HL-60 (cell line): ENCODE data around the gene EXOC4.

Experiments
- CTCF ChIP-seq: IDR thresholded peaks from one replicate; pipeline ENCODE4 v1.5.1; 2011; ENCODE audit warnings: low read length, control low read depth, inconsistent platforms; ENCODE audit not compliant: insufficient read depth
- POLR2AphosphoS5 ChIP-seq: IDR thresholded peaks from 2 replicates; pipeline ENCODE4 v1.6.1; 2012; ENCODE audit warnings: low read depth
- REST ChIP-seq: IDR thresholded peaks from 2 replicates; pipeline ENCODE4 v1.6.1; 2012; ENCODE audit warnings: low read depth; ENCODE audit not compliant: insufficient replicate concordance

GRCh38 chr7:133364959-133365690, 112.2 kb downstream of the EXOC4 start:
- no peak for TF ChIP-seq CTCF
- no peak for TF ChIP-seq POLR2AphosphoS5
- no peak for TF ChIP-seq REST
